Measurements from ENCODE around the gene AUP1.

AUP1 gene, protein sequence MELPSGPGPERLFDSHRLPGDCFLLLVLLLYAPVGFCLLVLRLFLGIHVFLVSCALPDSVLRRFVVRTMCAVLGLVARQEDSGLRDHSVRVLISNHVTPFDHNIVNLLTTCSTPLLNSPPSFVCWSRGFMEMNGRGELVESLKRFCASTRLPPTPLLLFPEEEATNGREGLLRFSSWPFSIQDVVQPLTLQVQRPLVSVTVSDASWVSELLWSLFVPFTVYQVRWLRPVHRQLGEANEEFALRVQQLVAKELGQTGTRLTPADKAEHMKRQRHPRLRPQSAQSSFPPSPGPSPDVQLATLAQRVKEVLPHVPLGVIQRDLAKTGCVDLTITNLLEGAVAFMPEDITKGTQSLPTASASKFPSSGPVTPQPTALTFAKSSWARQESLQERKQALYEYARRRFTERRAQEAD

DNA sequence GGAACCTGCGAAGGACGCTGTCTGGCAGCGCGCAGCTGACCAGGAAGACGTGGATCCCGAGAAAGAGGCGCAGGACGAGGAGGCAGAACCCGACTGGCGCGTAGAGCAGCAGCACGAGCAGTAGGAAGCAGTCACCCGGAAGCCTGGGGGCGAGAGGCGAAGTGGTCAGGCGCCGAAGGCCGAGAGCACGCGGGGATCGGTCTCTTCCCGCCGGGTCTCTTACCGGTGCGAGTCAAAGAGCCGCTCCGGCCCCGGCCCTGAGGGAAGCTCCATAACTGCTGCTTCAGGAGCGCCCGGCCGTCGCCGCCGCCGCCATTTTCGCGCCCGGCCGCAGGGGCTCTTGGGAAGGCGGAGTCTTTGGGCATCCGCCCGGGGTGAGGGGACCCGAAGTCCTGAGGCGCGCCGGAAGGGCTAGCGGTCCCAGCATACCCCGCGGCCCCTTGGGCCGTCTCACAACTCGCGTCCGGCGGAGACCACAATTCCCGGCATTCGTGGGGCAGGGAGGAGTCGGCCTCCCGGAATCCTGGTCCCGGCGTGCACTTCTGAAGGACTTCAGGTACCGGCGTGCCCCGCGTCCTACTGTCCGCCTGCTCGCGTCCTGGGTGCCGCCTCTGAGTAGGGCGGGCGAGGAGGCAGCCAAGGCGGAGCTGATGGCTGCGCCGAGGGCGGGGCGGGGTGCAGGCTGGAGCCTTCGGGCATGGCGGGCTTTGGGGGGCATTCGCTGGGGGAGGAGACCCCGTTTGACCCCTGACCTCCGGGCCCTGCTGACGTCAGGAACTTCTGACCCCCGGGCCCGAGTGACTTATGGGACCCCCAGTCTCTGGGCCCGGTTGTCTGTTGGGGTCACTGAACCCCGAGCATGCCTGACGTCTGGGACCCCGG, at the start of gene AUP1, which contains the start of gene HTRA2:
AUP1 (minus strand) TSS at position 350 of the 882 bp plus-strand sequence; CDS start at position 273, 77 bp downstream.
HTRA2 (plus strand) TSS at position 577 of the 882 bp plus-strand sequence; CDS start at position 651, 74 bp downstream.
- TF ChIP-seq, protein P1, sequence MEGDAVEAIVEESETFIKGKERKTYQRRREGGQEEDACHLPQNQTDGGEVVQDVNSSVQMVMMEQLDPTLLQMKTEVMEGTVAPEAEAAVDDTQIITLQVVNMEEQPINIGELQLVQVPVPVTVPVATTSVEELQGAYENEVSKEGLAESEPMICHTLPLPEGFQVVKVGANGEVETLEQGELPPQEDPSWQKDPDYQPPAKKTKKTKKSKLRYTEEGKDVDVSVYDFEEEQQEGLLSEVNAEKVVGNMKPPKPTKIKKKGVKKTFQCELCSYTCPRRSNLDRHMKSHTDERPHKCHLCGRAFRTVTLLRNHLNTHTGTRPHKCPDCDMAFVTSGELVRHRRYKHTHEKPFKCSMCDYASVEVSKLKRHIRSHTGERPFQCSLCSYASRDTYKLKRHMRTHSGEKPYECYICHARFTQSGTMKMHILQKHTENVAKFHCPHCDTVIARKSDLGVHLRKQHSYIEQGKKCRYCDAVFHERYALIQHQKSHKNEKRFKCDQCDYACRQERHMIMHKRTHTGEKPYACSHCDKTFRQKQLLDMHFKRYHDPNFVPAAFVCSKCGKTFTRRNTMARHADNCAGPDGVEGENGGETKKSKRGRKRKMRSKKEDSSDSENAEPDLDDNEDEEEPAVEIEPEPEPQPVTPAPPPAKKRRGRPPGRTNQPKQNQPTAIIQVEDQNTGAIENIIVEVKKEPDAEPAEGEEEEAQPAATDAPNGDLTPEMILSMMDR (IDR thresholded peaks at IDR 0.05; ENCODE audit: low read depth, low read length) = no peak
- peak within 1 kb of the TSS; percentile 99 for H3K4me3 ChIP-seq (ENCODE audit: low read depth, low read length)

DNA sequence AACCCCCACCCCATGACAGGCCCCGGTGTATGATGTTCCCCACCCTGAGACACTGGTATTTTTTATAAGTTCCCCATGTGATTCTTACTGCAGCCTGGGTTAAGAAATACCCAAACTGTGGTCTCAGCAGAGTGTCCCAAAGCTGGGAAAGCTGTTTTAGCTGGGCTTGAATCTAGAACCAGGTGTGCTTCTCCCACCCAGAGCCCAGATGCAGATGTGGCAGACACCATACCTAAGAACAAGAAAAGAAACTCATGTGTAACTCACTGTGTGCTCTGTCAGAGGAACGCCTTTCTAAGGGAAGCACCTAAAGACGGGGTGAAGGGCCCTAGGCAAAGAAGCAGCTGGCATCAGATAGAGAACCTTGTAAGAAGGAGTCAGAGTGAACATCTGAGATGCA, 48.9 kb upstream of the AUP1 start:
- TF ChIP-seq, protein P1 (IDR thresholded peaks at IDR 0.05; ENCODE audit: low read depth, low read length) = no peak
- no peak overlapping the region for H3K4me3 ChIP-seq (ENCODE audit: low read depth, low read length)

DNA sequence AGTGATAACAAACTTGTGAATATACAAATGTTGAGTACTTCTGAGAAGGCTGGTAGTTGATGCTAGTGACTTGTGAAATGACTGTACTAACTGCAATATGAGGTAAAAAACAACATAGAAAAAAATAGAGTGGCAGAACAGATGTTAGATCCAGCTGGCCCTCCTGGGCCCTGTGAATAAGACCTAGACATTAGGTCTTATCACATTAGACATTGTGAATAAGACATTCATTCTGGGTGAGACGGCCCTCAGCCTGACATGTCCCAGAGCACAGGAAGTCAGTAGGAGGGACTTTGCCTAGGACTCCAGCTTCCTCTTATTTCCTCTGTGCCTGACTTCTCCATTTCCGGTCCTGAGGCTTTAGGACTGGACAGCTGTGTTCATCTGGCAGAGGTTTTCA, 47.9 kb upstream of the AUP1 start:
- H3K4me3 ChIP-seq (ENCODE audit: low read depth, low read length) = no peak overlapping the region
- TF ChIP-seq, protein P1 (IDR thresholded peaks at IDR 0.05; ENCODE audit: low read depth, low read length) = no peak

DNA sequence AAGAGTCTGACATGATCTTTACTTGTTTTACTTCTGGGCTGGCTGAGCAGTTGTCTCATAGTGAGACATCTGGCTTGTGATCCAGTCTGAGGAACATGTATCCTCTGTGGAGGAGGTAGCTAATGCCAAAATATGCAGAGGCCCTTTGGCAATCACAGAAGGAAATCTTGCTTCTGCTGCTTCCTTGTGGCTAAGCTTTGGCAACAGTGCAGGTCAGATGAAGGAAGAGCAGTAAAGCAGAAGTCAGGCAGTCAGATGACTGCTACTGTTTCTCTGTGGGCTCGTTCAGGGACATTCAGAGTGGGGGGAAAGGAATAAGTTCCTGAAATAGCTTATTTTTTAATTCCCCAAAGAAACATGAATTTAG, 47.3 kb upstream of the AUP1 start:
- TF ChIP-seq, protein P1 (IDR thresholded peaks at IDR 0.05; ENCODE audit: low read depth, low read length) = no peak
- H3K4me3 ChIP-seq (ENCODE audit: low read depth, low read length) = no peak overlapping the region

DNA sequence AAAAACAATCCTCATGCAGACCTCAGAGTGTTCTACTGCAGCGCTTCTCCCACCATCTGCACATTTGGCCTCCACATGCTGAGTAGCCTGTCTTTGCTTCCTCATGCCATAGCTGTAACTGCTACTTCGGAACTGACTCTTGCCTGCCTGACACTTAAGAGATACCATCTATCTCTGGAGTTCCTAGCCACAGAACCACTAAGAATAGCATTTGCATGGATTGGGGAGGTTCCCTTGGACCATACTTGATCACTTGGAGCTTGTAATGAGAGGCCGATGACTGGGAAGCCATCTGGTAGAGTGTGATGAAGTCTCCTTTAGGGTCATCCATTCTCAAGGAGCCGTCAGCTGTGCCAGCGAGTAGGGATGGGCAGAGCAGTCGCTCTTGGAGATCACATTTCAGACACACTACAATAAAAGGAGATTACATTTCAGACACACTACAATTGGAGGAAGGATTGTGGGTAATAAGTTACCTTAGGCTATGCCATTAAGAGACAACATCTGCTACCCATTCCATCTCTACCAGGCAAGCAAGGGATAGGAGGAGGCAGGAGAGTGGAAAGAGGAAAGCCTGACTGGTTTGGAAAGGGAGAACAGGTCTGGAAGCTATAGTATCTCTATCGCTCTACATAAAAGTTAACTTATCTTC, 46.8 kb upstream of the AUP1 start:
- TF ChIP-seq, protein P1 (IDR thresholded peaks at IDR 0.05; ENCODE audit: low read depth, low read length) = no peak
- no peak overlapping the region for H3K4me3 ChIP-seq (ENCODE audit: low read depth, low read length)

DNA sequence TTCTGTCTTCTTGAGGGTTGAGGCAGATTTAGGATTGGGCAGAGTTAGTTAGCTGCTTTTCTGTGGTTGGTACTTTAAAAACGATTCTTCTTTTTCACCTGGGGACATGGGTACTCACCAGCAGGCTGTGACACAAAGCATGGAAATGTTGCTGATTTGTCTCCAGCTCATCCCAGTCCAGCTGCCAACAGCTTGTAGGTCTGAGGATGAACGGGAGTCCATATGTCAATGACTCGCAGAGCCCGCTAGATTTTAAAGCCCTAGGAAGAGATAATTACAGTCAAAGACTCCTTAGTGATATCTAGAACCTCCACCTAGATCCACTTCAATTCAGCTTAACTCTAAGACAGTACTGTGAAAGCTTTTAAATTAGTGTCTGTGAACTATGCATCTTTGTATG, 45.8 kb upstream of the AUP1 start:
- TF ChIP-seq, protein P1 (IDR thresholded peaks at IDR 0.05; ENCODE audit: low read depth, low read length) = no peak
- H3K4me3 ChIP-seq (ENCODE audit: low read depth, low read length) = no peak overlapping the region
